HG03097 (cell line): ENCODE data around the gene NKX2-2.
"Not testable (repeated sequence)": the region's sequence is repeated elsewhere in the genome, so short reads cannot be mapped to it uniquely, and the experiment has no call there.

Experiments used
- ATAC-seq: cut with Tn5 transposase; IDR thresholded peaks from one replicate; pipeline ENCODE4 v1.9.1; 2021; ENCODE audit not compliant: unreplicated experiment, low FRiP score

Gene NKX2-2

GRCh38 chr20:21509597-21510371 lies 4.1 kb downstream of the NKX2-2 start:
- ATAC-seq = no peak

- no peak for ATAC-seq
Measured at GRCh38 chr20:21509079-21509596, 4.7 kb downstream of the NKX2-2 start.

GRCh38 chr20:21508230-21509078 lies 5.4 kb downstream of the NKX2-2 start:
- ATAC-seq = no peak

DNA sequence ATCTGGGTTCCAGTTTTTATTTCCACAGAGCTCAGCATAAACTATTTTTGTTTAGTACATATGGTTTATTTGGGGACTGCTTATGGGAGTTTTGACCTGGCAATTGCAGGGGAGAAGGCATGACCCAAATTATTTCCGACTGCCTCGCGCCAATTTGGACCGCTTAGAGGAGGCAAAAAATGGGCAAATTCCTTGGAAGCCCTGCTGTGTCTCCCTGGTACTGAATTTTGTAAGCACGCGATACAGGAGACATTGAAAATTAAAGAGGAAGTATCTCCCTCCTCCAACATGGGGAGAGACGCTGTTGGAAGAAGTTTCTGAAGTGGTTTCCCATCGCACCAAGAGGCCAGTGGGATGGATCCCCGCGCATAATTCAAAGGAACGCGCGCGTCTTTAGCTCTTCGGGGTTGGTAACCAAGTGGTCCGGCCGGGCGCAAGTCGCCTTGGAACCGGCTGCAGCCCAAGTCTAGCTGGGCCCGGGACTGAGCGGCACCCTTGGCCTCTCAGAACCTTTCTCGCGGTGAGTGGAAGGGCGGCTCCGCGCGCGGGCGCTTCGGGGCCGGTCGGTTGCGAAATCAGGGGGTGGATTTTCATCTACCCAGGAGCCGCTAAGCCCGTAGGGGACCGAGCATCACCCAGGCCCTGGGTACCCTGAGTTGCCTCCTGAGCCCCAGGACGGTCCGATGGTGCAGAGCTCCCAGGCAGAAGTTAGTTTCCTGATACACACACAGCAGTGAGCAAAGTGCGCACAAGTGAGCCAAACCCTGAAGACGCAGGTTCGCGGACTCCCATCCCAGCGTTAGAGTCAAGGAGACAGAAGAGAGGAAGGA lies 6.2 kb downstream of the NKX2-2 start:
- no peak for ATAC-seq

GRCh38 chr20:21505810-21506530 lies 7.9 kb downstream of the NKX2-2 start:
- ATAC-seq = no peak

- no peak for ATAC-seq
Measured at GRCh38 chr20:21505161-21505809, 8.6 kb downstream of the NKX2-2 start.

DNA sequence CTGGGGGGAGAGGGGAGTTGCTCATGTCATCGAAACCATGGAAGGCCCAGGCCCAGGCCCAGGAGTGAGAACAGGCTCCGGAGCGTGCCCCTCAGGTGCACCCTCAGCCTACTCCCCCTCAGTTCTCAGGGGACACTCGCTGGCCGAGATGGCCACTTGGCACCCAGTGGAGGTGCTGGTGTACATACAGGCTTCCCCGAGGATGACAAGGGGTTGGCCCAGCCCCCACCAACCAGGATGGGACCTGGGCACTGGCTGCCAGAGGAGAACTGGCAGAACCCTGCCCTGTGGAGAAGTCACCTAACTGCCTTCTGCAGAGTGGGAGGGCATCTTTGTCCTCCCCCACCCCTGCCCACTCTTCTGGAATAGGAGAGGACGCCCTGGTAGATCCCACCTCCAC lies 9.5 kb downstream of the NKX2-2 start:
- ATAC-seq = no peak

DNA sequence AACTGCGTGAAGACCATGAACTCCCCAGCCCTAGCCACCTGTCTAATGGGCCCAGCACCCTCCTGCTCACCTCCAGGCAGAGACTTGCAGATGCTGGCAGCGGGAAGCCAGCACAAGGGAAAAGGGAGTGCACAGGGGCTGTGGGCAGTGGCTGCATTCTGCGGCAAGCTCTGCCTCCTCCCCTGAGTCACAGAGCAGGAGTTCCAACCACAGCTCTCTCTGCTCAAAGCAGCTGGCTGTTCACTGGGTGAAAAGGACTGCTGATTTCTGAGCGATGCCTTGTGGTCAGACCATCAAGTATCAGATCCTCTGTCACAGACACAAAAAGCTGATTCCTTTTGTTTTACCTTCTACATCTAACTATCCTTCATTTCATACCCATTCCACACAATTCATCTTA lies 10.5 kb downstream of the NKX2-2 start:
- ATAC-seq = peak; percentile 80

DNA sequence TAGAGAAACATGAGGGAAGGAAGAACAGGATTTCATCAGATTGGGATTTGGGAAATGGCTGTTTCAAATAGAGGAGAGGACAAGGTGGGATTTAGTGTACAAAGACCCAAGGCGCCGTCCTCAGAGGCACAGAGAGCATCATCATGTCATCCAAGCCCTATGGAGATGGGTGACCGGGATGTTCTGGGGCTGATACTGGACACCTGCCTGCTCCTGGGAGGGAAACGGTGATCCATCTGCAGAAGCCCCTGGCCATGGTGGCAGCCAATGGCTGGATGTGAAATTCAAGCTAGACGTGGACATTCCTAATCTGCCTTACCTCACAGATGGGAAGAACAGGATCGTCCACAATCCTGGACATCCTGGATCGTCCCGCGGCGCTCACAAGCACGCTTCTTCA lies 12.7 kb downstream of the NKX2-2 start:
- ATAC-seq = no peak

GRCh38 chr20:21500599-21500998 lies 13.3 kb downstream of the NKX2-2 start:
- ATAC-seq = no peak

DNA sequence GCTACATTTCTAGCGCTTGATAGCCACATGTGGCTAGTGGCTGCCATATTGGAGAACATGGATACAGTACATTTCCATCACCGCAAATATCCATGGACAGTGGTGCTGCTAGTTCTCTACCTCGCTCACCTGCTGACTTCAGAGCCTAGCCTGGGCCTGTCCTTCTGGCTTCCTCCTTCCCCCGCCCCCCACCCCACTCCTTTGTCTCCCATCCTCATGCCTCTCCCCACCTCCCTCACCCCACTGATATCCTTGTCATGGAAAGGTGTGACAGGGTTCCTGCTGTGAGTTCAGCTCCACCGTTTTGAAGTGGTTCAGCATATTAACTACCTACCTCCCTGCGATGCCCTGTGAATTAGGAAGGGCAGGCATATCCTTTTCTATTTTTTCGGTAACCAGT lies 14.2 kb downstream of the NKX2-2 start:
- no peak for ATAC-seq

DNA sequence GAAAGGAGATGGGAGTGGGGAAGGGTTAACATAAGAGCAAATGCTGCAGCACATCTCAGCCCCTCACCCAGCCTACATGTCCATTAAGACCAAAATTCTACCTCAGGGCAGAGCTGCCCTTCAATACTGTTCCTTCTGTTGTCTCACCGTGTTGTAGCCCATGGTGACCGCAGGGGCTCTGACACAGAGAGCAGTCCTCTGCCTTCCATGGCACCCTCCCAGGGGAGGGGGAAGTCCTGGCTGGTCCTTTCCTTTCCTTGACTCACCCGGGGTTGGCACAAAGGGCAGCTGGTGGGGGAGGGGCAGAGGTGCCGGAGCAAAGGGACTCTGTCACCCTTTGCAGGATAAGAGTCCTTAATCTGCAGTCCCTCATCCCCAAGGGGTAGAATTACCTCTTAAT lies 15.2 kb downstream of the NKX2-2 start:
- ATAC-seq = no peak

DNA sequence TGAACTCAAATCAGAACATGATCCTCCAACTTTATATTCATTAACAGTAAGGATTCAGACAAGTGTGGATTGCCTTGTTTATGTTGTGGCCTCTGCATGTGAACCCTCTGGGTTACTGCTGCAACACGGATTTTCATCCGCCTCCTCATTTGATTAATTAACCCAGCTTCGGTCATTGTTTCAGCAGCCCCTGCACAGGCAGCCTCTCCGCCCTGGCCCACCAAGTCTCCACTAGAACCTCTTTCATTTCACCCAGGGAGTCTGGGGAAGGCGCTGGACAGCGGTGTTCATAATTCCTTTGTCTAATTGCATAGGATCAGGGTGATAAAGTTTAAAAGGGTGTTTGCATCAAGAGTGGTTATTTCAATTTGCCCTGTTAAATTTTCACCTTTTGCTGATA lies 15.7 kb downstream of the NKX2-2 start:
- no peak for ATAC-seq

DNA sequence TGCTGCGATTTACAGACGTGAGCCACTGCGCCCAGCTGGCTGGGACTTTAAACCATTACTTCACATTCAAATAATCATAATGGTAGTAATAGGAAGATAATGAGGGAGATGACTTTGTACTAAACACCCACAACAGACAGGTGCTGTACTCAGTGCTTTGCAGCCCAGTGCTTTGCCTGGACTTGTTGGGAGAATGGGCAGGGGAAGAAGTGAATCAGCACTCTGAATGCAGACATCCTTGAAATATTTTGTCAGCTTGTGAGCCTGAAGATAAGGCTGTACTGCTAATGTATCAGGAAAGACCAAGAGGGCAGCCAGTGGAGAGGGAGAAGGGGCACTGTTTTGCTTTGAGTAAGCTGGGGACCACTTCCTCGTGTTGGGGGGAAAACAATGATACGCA lies 17.4 kb downstream of the NKX2-2 start:
- ATAC-seq = no peak

- no peak for ATAC-seq
Measured at GRCh38 chr20:21493049-21493448, 20.8 kb downstream of the NKX2-2 start.

DNA sequence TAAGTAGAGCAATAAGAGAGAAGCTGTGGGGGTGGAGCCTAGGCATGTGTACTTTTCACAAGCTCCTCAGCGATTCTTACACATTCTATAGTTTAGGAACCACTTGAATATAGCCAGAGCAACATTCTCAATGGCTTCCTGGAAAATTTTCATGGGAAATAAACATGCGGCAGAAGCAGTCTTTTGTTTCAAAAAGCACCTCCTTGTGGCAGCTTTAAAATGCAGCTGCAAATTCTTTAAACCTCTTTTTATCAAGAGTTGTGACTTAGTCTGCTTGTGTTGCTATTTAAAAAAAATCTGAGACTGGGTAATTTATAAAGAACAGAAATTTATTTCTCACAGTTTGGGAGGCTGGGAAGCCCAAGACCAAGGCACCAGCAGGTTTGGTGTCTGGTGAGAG lies 23.8 kb downstream of the NKX2-2 start:
- ATAC-seq = no peak

DNA sequence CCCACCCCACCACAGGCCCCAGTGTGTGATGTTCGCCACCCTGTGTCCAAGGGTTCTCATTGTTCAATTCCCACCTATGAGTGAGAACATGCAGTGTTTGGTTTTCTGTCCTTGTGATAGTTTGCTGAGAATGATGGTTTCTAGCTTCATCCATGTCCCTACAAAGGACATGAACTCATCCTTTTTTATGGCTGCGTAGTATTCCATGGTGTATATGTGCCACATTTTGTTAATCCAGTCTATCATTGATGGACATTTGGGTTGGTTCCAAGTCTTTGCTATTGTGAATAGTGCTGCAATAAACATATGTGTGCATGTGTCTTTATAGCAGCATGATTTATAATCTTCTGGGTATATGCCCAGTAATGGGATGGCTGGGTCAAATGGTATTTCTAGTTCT lies 33.7 kb downstream of the NKX2-2 start:
- ATAC-seq = not testable (repeated sequence)

- no peak for ATAC-seq
Measured at GRCh38 chr20:21465799-21466198, 48.1 kb downstream of the NKX2-2 start.

DNA sequence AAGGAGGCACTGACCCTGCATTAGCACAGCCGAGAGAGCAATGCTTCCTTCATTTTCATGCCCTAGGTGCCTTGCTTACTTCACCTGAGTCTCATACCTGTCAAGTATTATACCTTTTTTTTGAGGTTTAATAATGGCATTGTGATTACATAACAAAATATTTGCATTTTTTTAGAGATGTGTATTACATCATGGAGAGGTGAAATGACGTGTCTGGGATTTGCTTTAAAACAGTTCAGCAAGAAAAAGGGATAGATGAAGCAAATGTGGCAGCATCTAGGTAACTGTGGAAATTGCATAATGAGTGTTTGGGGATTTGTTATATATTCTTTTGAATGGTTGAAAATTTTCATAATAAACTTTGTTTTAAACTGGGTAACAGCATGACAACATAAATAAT lies 48.9 kb downstream of the NKX2-2 start:
- ATAC-seq = no peak
